H1 (cell line): ENCODE results near the gene BBS7. TPM values are rescaled to one million over a fixed set of nuclear protein-coding genes. Genes with fewer than 3 reads are reported as not detected.
A peak's percentile ranks its signal among the peaks of the same experiment; 100 is the strongest.

Source experiments
- CTCF ChIA-PET: fragments of 300-600 bp; sonication (Branson Sonifier 250); formaldehyde crosslinking; loops from one replicate; lab custom pipeline; 2021; ENCODE audit not compliant: partially characterized antibody; lab: Charles Lee
- POLR2A ChIA-PET: fragments of 300-600 bp; sonication (Branson Sonifier 250); formaldehyde crosslinking; loops from one replicate; lab custom pipeline; 2021; ENCODE audit warnings: inconsistent platforms; ENCODE audit not compliant: partially characterized antibody; lab: Charles Lee
- DNase-seq, 2 experiments: peaks; one replicate each; pipeline versions ENCODE4 v3.0.0 to v3.0.0-alpha.2; 2010 to 2022; ENCODE audit warnings: low spot score in 2 of 2, low read depth in 1 of 2, mixed read lengths in 1 of 2
- FAIRE-seq: peaks from 2 replicates; lab custom pipeline; 2011; peaks lifted over from hg19 to GRCh38; lab: Jason Lieb, UNC
- H2AFZ ChIP-seq: 2 replicates; pipeline ENCODE4 v1.8.1; 2012; ENCODE audit warnings: low read length, inconsistent platforms
- H2AK5ac ChIP-seq: 2 replicates; pipeline ENCODE4 v1.6.1; 2013; ENCODE audit warnings: low read depth, low read length
- H2BK120ac ChIP-seq: replicated peaks from 2 replicates; pipeline ENCODE3; 2013; ENCODE audit warnings: low read depth, low read length, inconsistent platforms
- H2BK12ac ChIP-seq: 2 replicates; pipeline ENCODE4 v1.6.1; 2013; ENCODE audit warnings: low read depth, low read length
- H2BK15ac ChIP-seq: 2 replicates; pipeline ENCODE4 v1.6.1; 2013; ENCODE audit warnings: low read length
- H2BK20ac ChIP-seq: 2 replicates; pipeline ENCODE4 v1.6.1; 2013; ENCODE audit warnings: low read length
- H2BK5ac ChIP-seq: 2 replicates; pipeline ENCODE4 v1.6.1; 2013; ENCODE audit warnings: low read depth, low read length
- H3K14ac ChIP-seq: 2 replicates; pipeline ENCODE4 v1.6.1; 2013; ENCODE audit warnings: inconsistent platforms; ENCODE audit not compliant: insufficient read length
- H3K18ac ChIP-seq: 2 replicates; pipeline ENCODE4 v1.6.1; 2013; ENCODE audit warnings: low read length; ENCODE audit errors: extremely low read depth
- H3K23ac ChIP-seq: 2 replicates; pipeline ENCODE4 v1.6.1; 2013; ENCODE audit warnings: inconsistent platforms; ENCODE audit not compliant: insufficient read length
- H3K23me2 ChIP-seq: 2 replicates; pipeline ENCODE4 v1.6.1; 2013; ENCODE audit warnings: low read depth, low read length
- H3K27ac ChIP-seq: 2 replicates; pipeline ENCODE4 v1.6.1; 2011; ENCODE audit warnings: low read depth, low read length, inconsistent platforms
- H3K27me3 ChIP-seq, 4 experiments: replicated peaks in 1 of 4; 1 replicate in 1 of 4; 2 replicates in 3 of 4; pipeline versions ENCODE4 v1.6.1 to v1.8.1; 2011 to 2013; ENCODE audit warnings: low read length in 3 of 4, mild to moderate bottlenecking in 3 of 4, inconsistent platforms in 2 of 4, mixed read lengths in 2 of 4, moderate library complexity in 1 of 4; ENCODE audit not compliant: control insufficient read depth in 3 of 4, insufficient read depth in 3 of 4; ENCODE audit errors: extremely low read depth in 1 of 4
- H3K36me3 ChIP-seq, 4 experiments: 2 replicates each; pipeline versions ENCODE4 v1.6.1 to v1.8.1; 2011 to 2013; ENCODE audit warnings: mild to moderate bottlenecking in 4 of 4, low read length in 3 of 4, moderate library complexity in 2 of 4, control low read depth in 1 of 4, inconsistent platforms in 1 of 4; ENCODE audit not compliant: insufficient read depth in 4 of 4, control insufficient read depth in 2 of 4
- H3K4ac ChIP-seq: replicated peaks from 2 replicates; pipeline ENCODE3; 2013; ENCODE audit warnings: low read length, low read depth, mixed read lengths, inconsistent platforms; ENCODE audit not compliant: insufficient read length
- H3K4me1 ChIP-seq, 4 experiments: replicated peaks in 1 of 4; 1 replicate in 1 of 4; 2 replicates in 3 of 4; pipeline versions ENCODE4 v1.6.1 to v1.8.1; 2011 to 2013; ENCODE audit warnings: low read length in 3 of 4, inconsistent platforms in 2 of 4, mixed read lengths in 1 of 4; ENCODE audit not compliant: insufficient read depth in 4 of 4, control insufficient read depth in 3 of 4
- H3K4me2 ChIP-seq, 2 experiments: 2 replicates each; pipeline versions ENCODE4 v1.6.1 to v1.8.1; 2011 to 2013; ENCODE audit warnings: low read depth in 2 of 2, low read length in 2 of 2, control low read depth in 1 of 2, inconsistent platforms in 1 of 2, mild to moderate bottlenecking in 1 of 2; ENCODE audit not compliant: insufficient read depth in 1 of 2
- H3K4me3 ChIP-seq, 4 experiments: fragments of 200-600, 300-600 bp in 1 of 4; sonication (generic), shearing (Covaris generic), sonication (Bioruptor Twin) in 1 of 4; 2 replicates each; pipeline versions ENCODE4 v1.5.1 to v1.8.1; 2011 to 2016; ENCODE audit warnings: low read length in 4 of 4, low read depth in 3 of 4, control low read depth in 2 of 4, inconsistent platforms in 2 of 4, mild to moderate bottlenecking in 2 of 4, mixed read lengths in 1 of 4, moderate library complexity in 1 of 4; ENCODE audit not compliant: insufficient read depth in 2 of 4; ENCODE audit errors: extremely low read depth in 1 of 4
- H3K56ac ChIP-seq: replicated peaks from 2 replicates; pipeline ENCODE3; 2013; ENCODE audit warnings: low read depth, mild to moderate bottlenecking, mixed read lengths, low read length, inconsistent platforms; ENCODE audit not compliant: insufficient read length
- H3K79me1 ChIP-seq: 2 replicates; pipeline ENCODE4 v1.6.1; 2013; ENCODE audit warnings: low read depth, low read length, control low read depth
- H3K79me2 ChIP-seq, 2 experiments: 2 replicates each; pipeline versions ENCODE4 v1.6.1 to v1.8.1; 2012 to 2013; ENCODE audit warnings: low read length in 2 of 2, mild to moderate bottlenecking in 2 of 2, inconsistent platforms in 1 of 2; ENCODE audit not compliant: insufficient read depth in 2 of 2, control insufficient read depth in 1 of 2
- H3K9ac ChIP-seq, 4 experiments: replicated peaks in 1 of 4; 1 replicate in 1 of 4; 2 replicates in 3 of 4; pipeline versions ENCODE4 v1.6.1 to v1.8.1; 2011 to 2013; ENCODE audit warnings: low read depth in 3 of 4, low read length in 3 of 4, control low read depth in 2 of 4, mild to moderate bottlenecking in 2 of 4, moderate library complexity in 2 of 4, inconsistent platforms in 1 of 4; ENCODE audit errors: extremely low read depth in 1 of 4
- H3K9me3 ChIP-seq, 2 experiments: 2 replicates each; pipeline versions ENCODE4 v1.6.1 to v1.8.1; 2012 to 2013; ENCODE audit warnings: mild to moderate bottlenecking in 2 of 2, moderate library complexity in 2 of 2, control low read depth in 1 of 2, inconsistent platforms in 1 of 2, low read depth in 1 of 2, low read length in 1 of 2, mixed read lengths in 1 of 2; ENCODE audit not compliant: insufficient read depth in 2 of 2
- H4K20me1 ChIP-seq, 2 experiments: replicated peaks in 1 of 2; 2 replicates each; pipeline versions ENCODE3 to v1.8.1; 2011 to 2013; ENCODE audit warnings: inconsistent platforms in 2 of 2, low read length in 2 of 2, mild to moderate bottlenecking in 1 of 2; ENCODE audit not compliant: insufficient read depth in 2 of 2, control insufficient read depth in 1 of 2
- H4K5ac ChIP-seq: 2 replicates; pipeline ENCODE4 v1.6.1; 2013; ENCODE audit warnings: low read length, low read depth, mixed read lengths, inconsistent platforms; ENCODE audit not compliant: insufficient read length
- H4K8ac ChIP-seq: 2 replicates; pipeline ENCODE4 v1.8.0; 2013; ENCODE audit warnings: mild to moderate bottlenecking, moderate library complexity, low read length, inconsistent platforms; ENCODE audit not compliant: insufficient read depth; ENCODE audit errors: extremely low read depth
- H4K91ac ChIP-seq: replicated peaks from 2 replicates; pipeline ENCODE3; 2013; ENCODE audit warnings: low read length, mixed read lengths, inconsistent platforms; ENCODE audit not compliant: insufficient read length
- BCL11A ChIP-seq, 2 experiments: IDR thresholded peaks; one replicate each; pipeline ENCODE4 v1.6.1; 2011; ENCODE audit warnings: low read depth in 2 of 2, low read length in 2 of 2, mild to moderate bottlenecking in 2 of 2
- EP300 ChIP-seq, 2 experiments: IDR thresholded peaks; 1 replicate in 1 of 2; 2 replicates in 1 of 2; pipeline ENCODE4 v1.6.1; 2011 to 2012; ENCODE audit warnings: low read depth in 2 of 2, low read length in 2 of 2, mild to moderate bottlenecking in 2 of 2, borderline replicate concordance in 1 of 2, inconsistent platforms in 1 of 2, moderate library complexity in 1 of 2
- HDAC6 ChIP-seq: IDR thresholded peaks from one replicate; pipeline ENCODE4 v1.7.1; 2012; ENCODE audit warnings: low read depth, mild to moderate bottlenecking, inconsistent platforms, low read length, moderate library complexity
- MAFK ChIP-seq: IDR thresholded peaks from 2 replicates; pipeline ENCODE4 v1.6.1; 2012; ENCODE audit warnings: low read depth, mild to moderate bottlenecking, improper control_type of control experiment, low read length
- TBP ChIP-seq: IDR thresholded peaks from 2 replicates; pipeline ENCODE4 v1.6.1; 2011; ENCODE audit warnings: low read depth, low read length, improper control_type of control experiment
- WGBS, 2 experiments: shearing (Covaris generic) in 1 of 2; methylation state at CpG; one replicate each; pipeline versions ENCODE4 v1.1.6 to v1.1.7; 2013 to 2015; ENCODE audit warnings: low lambda C conversion rate in 2 of 2, mixed read lengths in 2 of 2, inconsistent platforms in 1 of 2, low coverage in 1 of 2, missing lambda C conversion rate in 1 of 2; ENCODE audit not compliant: insufficient replicate concordance in 2 of 2, insufficient coverage in 1 of 2, insufficient read length in 1 of 2; ENCODE audit errors: extremely low coverage in 1 of 2, missing lambda C conversion rate in 1 of 2; 5-methylcytosine and 5-hydroxymethylcytosine counted together
- polyA plus RNA-seq, 7 experiments: library from polyadenylated mRNA; depleted of rRNA in 3 of 7; stranded (reverse) in 5 of 7; unstranded in 2 of 7; fragments of >200 nt in 5 of 7; fragments of 200-250 nt in 2 of 7; gene quantifications; 1 replicate in 5 of 7; 2 replicates in 1 of 7; 4 replicates in 1 of 7; pipeline versions ENCODE4 v1.2.1 to v1.2.3, GENCODE V29; 2011 to 2013; ENCODE audit warnings: missing spikeins in 2 of 7, mixed read lengths in 2 of 7
- total RNA-seq: library from RNA; stranded (reverse); fragmentation: NEBNext Ultra II Directional; extraction: Animal tissue kit (Norgen Biotek cat#: 25700); gene quantifications from 2 replicates; pipeline ENCODE4 v1.2.1, GENCODE V29; 2021

The BBS7 gene
- total and polyA plus RNA-seq, 2 of the 8 experiments (the other 6 are each of a cell fraction or from before 2014, with no cell fraction given) = 16.6 to 21.5 TPM

- H3K79me2 ChIP-seq = no peaks in the 10 kb centered on the region
- TF ChIP-seq BCL11A (IDR thresholded peaks at IDR 0.05; ENCODE audit: low read depth in 2 of 2, low read length in 2 of 2) = no peak
- no peak for TF ChIP-seq HDAC6
- no peak for TF ChIP-seq TBP
- TF ChIP-seq MAFK = no peak
- no peak for TF ChIP-seq EP300 (IDR thresholded peaks at IDR 0.05; ENCODE audit: borderline replicate concordance in 1 of 2, low read depth in 2 of 2, low read length in 2 of 2)
- TF ChIP-seq, all 59 proteins: peak for 0
- H3K27ac ChIP-seq = no peak overlapping the region
- H3K4me1 ChIP-seq = 0 out of 7 replicates have a peak, but pooled peaks cover 0 to 2% (median 0%) of the 10 kb centered on the region in 4 experiments
- no peak overlapping the region for H4K91ac ChIP-seq
- H2BK12ac ChIP-seq = no peak overlapping the region
- ChIA-PET CTCF (interaction anchor here (1.3 kb wide), 1 partner anchor 12 kb away, joined by 3 read pairs; no protein-coding TSS in a partner anchor), POLR2A (interaction anchor here (1.6 kb wide), 1 partner anchor 11 kb away, joined by 8 read pairs; no protein-coding TSS in a partner anchor)
- H3K14ac ChIP-seq = no peak overlapping the region
- no peak for DNase-seq
- no peak overlapping the region for H2BK5ac ChIP-seq
- no peak overlapping the region for H2BK20ac ChIP-seq
- H3K18ac ChIP-seq = no peak overlapping the region
- no peak overlapping the region for H4K8ac ChIP-seq
- H3K27me3 ChIP-seq = peaks cover 0 to 2% (median 0%) of the 10 kb centered on the region in 4 experiments; a peak in 1 of 7 replicates
- H3K4me2 ChIP-seq = no peak overlapping the region
- H3K23ac ChIP-seq = no peak overlapping the region
- no peak overlapping the region for H3K9ac ChIP-seq
- no peak overlapping the region for H4K5ac ChIP-seq
- H4K20me1 ChIP-seq = no peaks in the 10 kb centered on the region
- no peaks in the 10 kb centered on the region for H3K9me3 ChIP-seq
- no peak overlapping the region for H3K56ac ChIP-seq
- peak overlapping the region; percentile 39; the same call in 1 of the 2 replicates for H2AFZ ChIP-seq
- peak overlapping the region; percentile 33; the same call in 1 of the 2 replicates for H2BK15ac ChIP-seq
- no peak overlapping the region for H3K4ac ChIP-seq
- H3K23me2 ChIP-seq = peaks cover 2% of the 10 kb centered on the region; the same call in 1 of the 2 replicates
- no peaks in the 10 kb centered on the region for H3K79me1 ChIP-seq
- H2AK5ac ChIP-seq = no peak overlapping the region
- no peak for FAIRE-seq
- H3K4me3 ChIP-seq = no peak overlapping the region
- H3K36me3 ChIP-seq = no peaks in the 10 kb centered on the region
- no peak overlapping the region for H2BK120ac ChIP-seq
- 83% methylated on average over 2 of the region's 2 CpGs; no CpG with 5 or more reads in 1 of the 2 experiments for WGBS, 2 experiments
Measured at GRCh38 chr4:121784975-121785374, 85.3 kb downstream of the BBS7 start.
